NCI-H1436 (cell line): ENCODE data around the gene PCNA.

Experiments used
- DNase-seq: peaks from one replicate; lab custom pipeline; 2025; lab: John Stamatoyannopoulos, UW

PCNA gene

DNA sequence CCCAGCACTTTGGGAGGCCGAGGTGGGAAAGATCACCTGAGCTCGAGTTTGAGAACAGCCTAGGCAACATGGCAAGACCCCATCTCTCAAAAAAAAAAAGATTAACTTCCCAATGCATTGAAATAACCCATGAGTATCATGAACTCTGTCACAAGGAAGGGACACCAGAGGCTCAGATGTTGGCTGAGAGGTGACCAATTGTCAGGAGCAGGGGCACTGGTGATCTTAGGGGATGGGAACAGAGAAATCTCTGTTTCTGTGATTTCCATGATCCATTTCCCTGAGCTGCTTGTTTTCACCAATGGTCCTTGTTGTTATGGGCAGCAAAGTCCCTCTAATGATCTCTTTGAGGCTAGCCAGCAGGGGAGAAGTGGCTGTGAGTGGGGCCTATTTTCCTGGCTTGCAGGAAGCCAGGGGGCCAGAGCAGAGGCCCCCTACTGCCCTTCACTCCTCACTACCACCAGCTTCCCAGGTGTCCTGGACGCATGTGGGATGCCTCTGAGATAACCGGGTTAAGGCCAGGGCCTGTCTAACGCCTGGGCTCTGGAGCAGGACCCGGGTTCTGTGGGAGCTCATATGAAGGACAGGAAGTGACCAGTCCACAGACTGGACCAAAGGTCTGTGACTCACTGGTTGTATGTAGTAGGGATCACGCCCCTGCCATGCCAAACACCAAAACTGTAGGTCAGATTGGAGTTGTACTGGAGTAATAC is 54.4 kb downstream of the PCNA start:
- no peak for DNase-seq
